Calu3 (cell line): ENCODE measurements around the gene PPP2R3C. TPM values are rescaled to one million over a fixed set of nuclear protein-coding genes. Genes with fewer than 3 reads are reported as not detected.

Experiments used
- BruUV-seq: library from RNA; stranded (reverse); fragments of 400-500 nt; replicated peaks from 2 replicates; lab custom pipeline; 2021; lab: Mats Ljungman, UMichigan
- CTCF ChIA-PET: fragments of 300-600 bp; sonication (Branson Sonifier 250); formaldehyde crosslinking; loops from one replicate; lab custom pipeline; 2022; ENCODE audit warnings: antibody characterized with exemption; lab: Charles Lee
- DNase-seq: peaks from one replicate; pipeline ENCODE4 v3.0.0; 2022
- H3K27ac Mint-ChIP-seq: one replicate; pipeline ENCODE4 v1.8.0; 2022; ENCODE audit warnings: mixed read lengths; ENCODE audit not compliant: unreplicated experiment
- H3K27me3 Mint-ChIP-seq: one replicate; pipeline ENCODE4 v1.8.0; 2022; ENCODE audit warnings: mixed read lengths; ENCODE audit not compliant: unreplicated experiment
- H3K36me3 Mint-ChIP-seq: one replicate; pipeline ENCODE4 v1.8.0; 2022; ENCODE audit warnings: mild to moderate bottlenecking, moderate library complexity, mixed read lengths; ENCODE audit not compliant: insufficient read depth, unreplicated experiment
- H3K4me1 Mint-ChIP-seq: one replicate; pipeline ENCODE4 v1.8.0; 2022; ENCODE audit warnings: mild to moderate bottlenecking, low read depth, mixed read lengths; ENCODE audit not compliant: unreplicated experiment
- H3K4me3 Mint-ChIP-seq: one replicate; pipeline ENCODE4 v1.8.0; 2022; ENCODE audit warnings: mild to moderate bottlenecking, low read depth, moderate library complexity, mixed read lengths; ENCODE audit not compliant: unreplicated experiment
- H3K9me3 Mint-ChIP-seq: one replicate; pipeline ENCODE4 v1.8.0; 2022; ENCODE audit warnings: low read depth, mixed read lengths; ENCODE audit not compliant: unreplicated experiment
- CTCF ChIP-seq: fragments of 200-600 bp; IDR thresholded peaks from one replicate; pipeline ENCODE4 v1.8.0; 2022; ENCODE audit warnings: antibody characterized with exemption; ENCODE audit not compliant: unreplicated experiment
- intact Hi-C: fragments of 100-400 bp; cut with micrococcal nuclease; formaldehyde crosslinking; loops from one replicate; pipeline ENCODE4 v1.10.0; 2022; ENCODE audit not compliant: unreplicated experiment
- total RNA-seq: library from RNA; stranded (reverse); gene quantifications from 2 replicates; pipeline ENCODE4 v1.2.3, GENCODE V29; 2022

The PPP2R3C gene
- total RNA-seq, 1 experiment from 2014 or later = 11.3 TPM

DNA sequence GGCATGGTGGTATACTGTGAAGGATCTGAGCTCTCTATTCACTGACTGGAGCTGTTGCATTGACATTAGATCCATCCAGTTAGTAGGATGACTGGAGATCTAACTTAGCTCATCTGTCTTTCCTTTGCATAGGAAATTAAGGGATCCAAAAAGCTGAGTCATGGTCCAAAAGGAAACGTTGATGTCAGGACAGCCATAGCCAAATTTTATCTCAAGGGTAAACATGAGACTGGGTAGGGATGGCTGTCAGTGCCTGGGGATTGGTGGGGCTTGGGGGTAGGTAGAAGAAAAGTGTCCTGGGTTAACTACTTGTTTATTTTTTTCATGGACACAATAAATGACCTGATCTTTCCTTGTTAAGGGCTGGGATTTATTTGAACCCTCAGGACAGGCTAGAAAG is 71.1 kb downstream of the PPP2R3C start:
- intact Hi-C loops = no loop called here
- CTCF ChIA-PET = no interaction called here

GRCh38 chr14:35047976-35048513 is 73.7 kb downstream of the PPP2R3C start:
- CTCF ChIA-PET = no interaction called here
- no peak for DNase-seq
- H3K4me1 Mint-ChIP-seq = peaks cover 22% of the 10 kb centered on the region
- H3K4me3 Mint-ChIP-seq = peak overlapping the region; percentile 98
- H3K36me3 Mint-ChIP-seq = peaks cover 27% of the 10 kb centered on the region
- intact Hi-C loops = no loop called here
- TSS peak; percentile 48 for BruUV-seq
- H3K9me3 Mint-ChIP-seq = no peaks in the 10 kb centered on the region
- TF ChIP-seq CTCF = no peak
- H3K27me3 Mint-ChIP-seq = no peaks in the 10 kb centered on the region
- peak overlapping the region; percentile 92 for H3K27ac Mint-ChIP-seq

More for the DNA sequence above, 71.1 kb downstream of the PPP2R3C start:
- TF ChIP-seq CTCF = no peak
- H3K4me3 Mint-ChIP-seq = no peak overlapping the region
- H3K4me1 Mint-ChIP-seq = peaks cover 13% of the 10 kb centered on the region
- DNase-seq = no peak
- peaks cover 19% of the 10 kb centered on the region for H3K36me3 Mint-ChIP-seq
- H3K27me3 Mint-ChIP-seq = no peaks in the 10 kb centered on the region
- BruUV-seq = no TSS peak
- H3K9me3 Mint-ChIP-seq = no peaks in the 10 kb centered on the region
- no peak overlapping the region for H3K27ac Mint-ChIP-seq

GRCh38 chr14:35046751-35047536 is 74.8 kb downstream of the PPP2R3C start:
- no peak for DNase-seq
- BruUV-seq = no TSS peak
- Mint-ChIP-seq H3K4me3 (peak overlapping the region; percentile 98), H3K27me3 (no peaks in the 10 kb centered on the region), H3K4me1 (peaks cover 22% of the 10 kb centered on the region), H3K36me3 (peaks cover 27% of the 10 kb centered on the region), H3K27ac (peak overlapping the region; percentile 92), H3K9me3 (no peaks in the 10 kb centered on the region)
- TF ChIP-seq CTCF = no peak
- intact Hi-C loops = no loop called here
- CTCF ChIA-PET = interaction anchor here (0.7 kb wide), 1 partner anchor 376 kb away, joined by 4 read pairs; no protein-coding TSS in a partner anchor

- DNase-seq = peak; percentile 97
- no peak for TF ChIP-seq CTCF
- intact Hi-C loops = no loop called here
- peaks cover 22% of the 10 kb centered on the region for H3K4me1 Mint-ChIP-seq
- CTCF ChIA-PET = interaction anchor here (0.7 kb wide), 1 partner anchor 375 kb away, joined by 4 read pairs; no protein-coding TSS in a partner anchor
- no peaks in the 10 kb centered on the region for H3K27me3 Mint-ChIP-seq
- peak within 1 kb of the TSS; percentile 98 for H3K4me3 Mint-ChIP-seq
- no TSS peak for BruUV-seq
- peaks cover 27% of the 10 kb centered on the region for H3K36me3 Mint-ChIP-seq
- peak within 1 kb of the TSS; percentile 92 for H3K27ac Mint-ChIP-seq
- H3K9me3 Mint-ChIP-seq = no peaks in the 10 kb centered on the region
Observed at GRCh38 chr14:35046048-35046750, 75.6 kb downstream of the PPP2R3C start, which contains the start of gene FAM177A1. Gene FAM177A1 (plus strand): TSS chr14:35046272. CDS start chr14:35046464, 192 bp downstream.
